HG03575 (cell line): ENCODE data around the gene NLK.
"Not testable (repeated sequence)": the region's sequence is repeated elsewhere in the genome, so short reads cannot be mapped to it uniquely, and the experiment has no call there.

Experiments
- ATAC-seq: cut with Tn5 transposase; IDR thresholded peaks from one replicate; pipeline ENCODE4 v1.9.1; 2021; ENCODE audit not compliant: unreplicated experiment, insufficient number of reproducible peaks, low FRiP score; ENCODE audit errors: extremely low read depth

NLK gene

DNA sequence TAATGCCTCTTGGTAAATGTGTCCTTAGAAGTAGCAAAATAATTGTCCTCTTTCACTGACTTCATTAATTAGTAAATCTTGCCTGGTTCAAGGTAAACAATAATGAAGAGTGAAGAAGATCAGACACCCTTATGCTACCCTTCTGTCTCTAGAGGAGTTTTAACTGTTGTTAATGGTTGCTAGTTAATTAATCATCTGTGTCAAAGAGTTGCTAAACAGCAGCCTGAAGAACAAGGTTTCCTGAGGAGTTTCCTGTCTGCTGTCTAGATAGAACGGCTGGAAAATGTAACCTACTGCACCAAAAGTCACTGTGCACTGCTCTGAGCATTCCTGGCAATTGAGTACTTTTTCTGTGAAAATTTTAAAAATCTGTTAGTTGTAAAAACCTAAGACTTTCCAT is 131.3 kb downstream of the NLK start:
- ATAC-seq: no peak

DNA sequence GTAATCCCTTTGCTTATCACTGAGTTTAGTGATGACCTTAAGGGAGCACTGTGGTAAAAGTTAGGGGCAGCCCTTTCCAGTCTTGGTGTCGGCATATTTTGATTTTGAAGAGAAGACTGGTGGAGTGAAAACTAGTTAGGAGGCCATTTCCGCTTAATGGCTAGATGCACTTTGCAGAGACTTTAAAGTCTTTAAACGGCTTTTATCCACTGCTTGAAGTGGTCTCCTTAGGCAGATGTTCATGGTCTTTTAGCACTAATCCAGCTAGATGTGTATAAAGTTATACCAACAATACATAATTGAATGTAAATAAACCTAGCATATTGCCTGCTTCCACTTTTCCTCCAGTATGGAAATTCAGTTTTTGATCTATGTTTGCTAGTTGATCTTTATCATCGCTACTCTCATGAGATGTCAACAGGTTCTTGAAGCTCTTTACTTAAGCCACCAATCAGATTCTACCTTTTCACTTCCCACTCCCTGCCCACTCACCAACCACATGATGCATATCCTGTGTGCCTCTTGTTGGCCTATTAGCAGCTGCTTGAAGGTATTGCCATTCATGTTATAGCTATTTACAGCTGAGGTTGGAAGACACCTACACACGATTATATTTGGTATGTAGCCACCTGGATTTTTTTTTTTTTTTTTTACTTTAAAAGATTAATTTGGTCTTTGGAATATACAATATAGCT is 132.0 kb downstream of the NLK start:
- no peak for ATAC-seq

GRCh38 chr17:28177351-28177750 is 134.9 kb downstream of the NLK start:
- no peak for ATAC-seq

DNA sequence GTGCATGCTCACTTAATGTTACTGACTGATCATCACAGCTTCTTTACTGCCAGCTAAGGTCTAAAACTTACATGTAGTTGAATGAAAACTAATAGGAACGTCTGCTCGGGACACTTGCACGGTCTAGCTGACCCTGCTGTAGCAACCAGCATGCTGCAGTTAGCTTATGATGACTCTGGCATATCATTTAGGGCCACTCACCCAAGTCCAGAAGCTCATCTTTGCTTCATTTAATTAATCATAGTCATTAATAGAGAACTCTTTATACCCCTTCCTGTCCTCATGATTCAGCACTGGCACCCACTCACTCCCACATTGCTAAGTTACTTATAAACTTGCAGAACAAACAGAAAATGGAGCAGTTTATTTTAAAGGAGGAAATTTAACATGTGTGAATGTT is 136.3 kb downstream of the NLK start:
- ATAC-seq: no peak

- ATAC-seq: no peak
Measured at GRCh38 chr17:28180449-28180848, 138.0 kb downstream of the NLK start.

DNA sequence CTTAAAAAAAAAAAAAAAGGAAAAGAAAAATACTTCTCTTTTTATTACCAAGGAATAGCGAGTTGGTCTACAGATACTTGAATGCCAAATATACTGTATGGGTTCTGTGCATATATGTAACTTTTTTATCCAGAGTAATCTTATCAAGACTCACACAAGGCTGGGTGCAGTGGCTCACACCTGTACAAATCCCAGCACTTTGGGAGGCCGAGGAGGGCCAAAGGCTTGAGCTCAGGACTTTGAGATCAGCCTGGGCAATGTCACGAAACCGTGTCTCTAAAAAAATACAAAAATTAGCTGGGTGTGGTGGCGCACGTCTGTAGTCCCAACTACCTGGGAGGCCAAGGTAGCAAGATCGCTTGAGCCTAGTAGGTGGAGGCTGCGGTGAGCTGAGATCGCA is 139.1 kb downstream of the NLK start:
- ATAC-seq: no peak

- ATAC-seq: no peak
Measured at GRCh38 chr17:28182559-28182958, 140.1 kb downstream of the NLK start.

DNA sequence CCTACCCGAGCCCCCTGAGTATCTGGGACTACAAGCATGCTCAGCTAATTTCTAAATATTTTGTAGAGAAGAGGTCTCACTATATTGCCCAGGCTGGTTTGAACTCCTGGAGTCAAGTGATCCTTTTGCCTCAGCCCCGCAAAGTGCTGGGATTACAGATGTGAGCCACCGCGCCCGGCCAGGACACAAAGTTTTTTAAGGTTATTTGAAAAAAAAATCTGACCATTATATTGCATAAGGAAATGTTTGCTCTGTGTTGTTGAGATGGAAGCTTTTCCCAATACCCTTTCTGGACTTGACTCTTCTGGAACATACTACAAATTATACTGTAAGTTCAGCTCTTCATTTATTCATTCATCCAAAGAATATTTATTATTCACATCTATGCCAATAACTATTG is 143.2 kb downstream of the NLK start:
- no peak for ATAC-seq

GRCh38 chr17:28186472-28186871 is 144.0 kb downstream of the NLK start:
- ATAC-seq: not testable (repeated sequence)

GRCh38 chr17:28187931-28188330 is 145.5 kb downstream of the NLK start:
- ATAC-seq: no peak

GRCh38 chr17:28188841-28189263 is 146.4 kb downstream of the NLK start:
- no peak for ATAC-seq

- no peak for ATAC-seq
Measured at GRCh38 chr17:28189667-28190066, 147.2 kb downstream of the NLK start.

- no peak for ATAC-seq
Measured at GRCh38 chr17:28191018-28191417, 148.5 kb downstream of the NLK start.

DNA sequence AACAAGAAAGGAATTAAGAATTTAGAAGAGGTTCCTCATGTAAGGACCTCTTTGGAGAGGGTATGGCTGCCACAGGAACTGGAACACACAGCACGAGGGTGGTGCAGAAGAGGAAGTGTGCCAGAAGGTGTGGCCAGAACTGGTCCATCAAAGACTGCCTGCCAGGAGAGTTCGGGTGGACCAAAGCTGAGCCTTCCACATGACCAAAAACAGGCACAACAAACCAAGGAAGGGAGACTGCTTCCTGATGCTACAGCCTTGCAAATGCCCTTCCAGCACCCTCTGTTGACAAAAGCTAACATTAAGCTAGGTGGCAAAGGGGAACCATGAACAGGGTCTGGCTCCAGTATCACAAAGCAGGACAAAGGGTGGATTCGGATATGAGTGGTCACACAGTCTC is 150.8 kb downstream of the NLK start:
- no peak for ATAC-seq

GRCh38 chr17:28194382-28194781 is 151.9 kb downstream of the NLK start:
- ATAC-seq: no peak

- ATAC-seq: no peak
Measured at GRCh38 chr17:28196636-28197035, 154.2 kb downstream of the NLK start.

GRCh38 chr17:28199115-28199514 is 156.6 kb downstream of the NLK start:
- no peak for ATAC-seq

DNA sequence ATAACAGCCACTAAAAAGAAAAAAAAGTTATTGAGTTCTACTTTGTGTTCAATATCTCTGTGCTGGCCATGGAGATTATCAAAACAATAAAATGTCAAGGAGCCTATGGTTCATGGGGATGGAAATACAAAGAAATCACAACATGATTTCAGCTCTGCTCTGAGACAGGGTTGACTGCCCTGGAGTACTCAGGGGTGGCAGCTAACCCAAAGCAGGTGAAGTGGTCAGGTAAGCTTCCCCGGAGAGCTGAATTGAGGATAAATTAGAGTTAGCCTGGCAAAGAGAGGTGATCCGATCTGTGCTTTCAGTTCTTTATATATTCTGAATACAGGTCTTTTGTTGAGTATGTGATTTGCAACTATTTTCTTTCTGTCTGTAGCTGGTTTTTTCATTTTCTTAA is 157.3 kb downstream of the NLK start:
- no peak for ATAC-seq

DNA sequence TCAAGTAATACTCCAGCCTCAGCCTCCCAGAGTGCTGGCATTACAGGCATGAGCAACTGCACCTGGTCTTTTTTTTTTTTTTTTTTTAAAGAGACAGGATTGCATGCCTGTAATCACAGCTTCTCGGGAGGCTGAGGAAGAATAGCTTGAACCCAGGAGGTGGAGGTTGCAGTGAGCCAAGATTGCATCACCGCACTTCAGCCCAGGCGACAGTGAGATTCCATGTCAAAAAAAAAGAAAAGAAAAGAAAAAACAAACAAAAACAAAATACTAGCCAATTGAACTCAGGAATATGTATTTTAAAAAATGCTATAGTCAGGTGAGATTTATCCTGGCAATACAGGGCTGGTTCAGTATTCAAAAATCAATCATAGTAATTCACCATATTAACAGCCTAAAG is 158.8 kb downstream of the NLK start:
- ATAC-seq: no peak

DNA sequence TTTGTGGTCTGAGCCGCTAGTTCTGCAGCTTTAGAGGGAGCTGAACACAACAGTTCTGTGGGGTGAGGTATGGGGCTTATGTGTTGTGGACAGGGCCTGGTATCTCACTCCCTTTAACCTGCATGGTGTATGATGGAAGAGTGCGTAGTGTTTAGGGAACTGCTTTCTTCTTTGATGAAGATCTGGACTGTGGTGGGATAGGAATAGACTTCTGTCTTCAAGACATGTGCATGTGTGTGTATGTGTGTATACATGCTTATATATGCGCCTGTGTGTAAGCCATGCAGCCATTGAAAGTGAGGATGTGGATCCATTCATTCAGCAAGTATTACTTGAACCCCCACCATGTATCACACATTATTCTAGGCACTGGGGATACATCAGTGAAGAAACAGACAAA is 161.8 kb downstream of the NLK start:
- no peak for ATAC-seq

DNA sequence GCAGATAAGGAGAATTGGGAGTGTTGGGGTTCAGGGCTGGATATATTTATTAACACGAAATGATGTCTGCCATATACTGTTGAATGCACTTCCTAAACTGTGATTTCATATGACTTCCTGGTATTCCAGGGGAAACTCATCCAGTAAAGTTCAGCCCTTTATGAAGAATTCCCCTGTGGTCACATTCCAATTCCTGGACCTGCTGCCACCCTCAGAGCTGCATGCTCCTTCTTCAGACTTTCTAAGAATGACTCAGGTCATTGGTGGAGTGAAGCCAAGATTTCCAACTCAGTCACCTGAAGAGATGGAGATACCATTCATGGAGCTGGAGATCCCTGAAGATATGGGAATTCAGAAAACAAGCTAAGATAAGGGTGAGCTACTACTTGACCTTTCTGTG is 162.3 kb downstream of the NLK start:
- no peak for ATAC-seq
